SK-N-SH (cell line): ENCODE results near the gene FYB1.

ENCODE experiments used
- CHD2 ChIP-seq: fragments of 150-350 bp; IDR thresholded peaks from 2 replicates; pipeline ENCODE4 v1.6.1; 2018; ENCODE audit warnings: low read length; ENCODE audit not compliant: partially characterized antibody
- EP300 ChIP-seq, 2 experiments: IDR thresholded peaks; 2 replicates each; pipeline versions ENCODE4 v1.4.0 to v1.6.1; 2012; ENCODE audit warnings: borderline replicate concordance in 1 of 2, low read depth in 1 of 2, low read length in 1 of 2
- RAD21 ChIP-seq: IDR thresholded peaks from 2 replicates; pipeline ENCODE4 v1.6.1; 2012; ENCODE audit warnings: mild to moderate bottlenecking, low read length
- YY1 ChIP-seq: IDR thresholded peaks from 2 replicates; pipeline ENCODE4 v1.4.0; 2012; ENCODE audit warnings: low read depth, mild to moderate bottlenecking

- TF ChIP-seq YY1 (no peak), RAD21 (no peak), EP300 (IDR thresholded peaks at IDR 0.05; ENCODE audit: borderline replicate concordance in 1 of 2, low read depth in 1 of 2, low read length in 1 of 2) (no peak), CHD2 (no peak)
Measured at GRCh38 chr5:39137391-39137790, 82.0 kb downstream of the FYB1 start.
